CD1c-positive myeloid dendritic cell (primary cell): ENCODE results near the gene SBF1.

Experiments
- DNase-seq: peaks from one replicate; pipeline ENCODE4 v3.0.0-alpha.2; 2016; ENCODE audit errors: extremely low spot score

SBF1 gene

DNA sequence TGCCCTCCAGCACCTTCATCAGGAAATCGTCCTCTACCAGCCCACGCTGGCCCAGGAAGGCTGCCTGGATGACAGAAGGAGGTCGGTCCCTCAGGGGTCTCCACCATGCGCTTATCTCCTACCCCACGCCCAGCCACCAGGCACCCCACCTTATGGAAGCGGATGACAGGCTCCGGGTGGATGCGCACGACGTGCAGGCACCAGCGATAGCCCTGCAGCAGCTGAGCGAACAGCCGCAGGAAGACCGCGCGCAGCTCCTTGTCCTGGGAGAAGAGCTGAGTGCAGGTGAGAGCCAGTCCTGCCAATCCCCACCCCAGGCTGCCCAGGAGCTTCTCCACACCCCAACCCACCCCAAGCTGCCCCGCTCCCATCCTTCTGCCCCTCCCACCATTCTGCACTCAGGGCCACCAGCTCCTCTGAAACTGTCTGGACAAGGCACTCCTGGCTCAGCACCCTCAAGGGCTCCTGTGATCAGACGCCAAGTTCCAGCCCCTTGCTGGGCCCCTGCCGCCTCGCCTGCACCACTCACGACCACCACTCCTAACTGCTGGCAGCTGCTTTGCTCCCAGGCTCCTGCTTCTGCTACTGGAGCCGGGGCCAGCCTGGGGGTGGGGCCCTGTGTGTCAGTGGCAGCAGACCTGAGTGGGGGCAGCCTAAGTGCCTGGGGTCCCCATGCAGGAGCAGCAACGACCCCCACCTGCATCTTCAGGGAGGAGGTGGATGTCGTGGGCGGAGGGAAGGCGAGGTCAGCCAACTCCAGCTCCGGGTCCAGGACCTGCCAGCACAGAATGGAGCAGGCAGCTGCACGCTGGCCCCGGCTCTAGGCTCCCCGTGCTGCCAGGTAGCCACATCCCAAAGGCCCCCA, 9.5 kb downstream of the SBF1 start:
- DNase-seq, result no peak

GRCh38 chr22:50464451-50464850, 10.4 kb downstream of the SBF1 start:
- DNase-seq, result no peak

GRCh38 chr22:50463188-50463900, 11.5 kb downstream of the SBF1 start:
- DNase-seq, result no peak

DNA sequence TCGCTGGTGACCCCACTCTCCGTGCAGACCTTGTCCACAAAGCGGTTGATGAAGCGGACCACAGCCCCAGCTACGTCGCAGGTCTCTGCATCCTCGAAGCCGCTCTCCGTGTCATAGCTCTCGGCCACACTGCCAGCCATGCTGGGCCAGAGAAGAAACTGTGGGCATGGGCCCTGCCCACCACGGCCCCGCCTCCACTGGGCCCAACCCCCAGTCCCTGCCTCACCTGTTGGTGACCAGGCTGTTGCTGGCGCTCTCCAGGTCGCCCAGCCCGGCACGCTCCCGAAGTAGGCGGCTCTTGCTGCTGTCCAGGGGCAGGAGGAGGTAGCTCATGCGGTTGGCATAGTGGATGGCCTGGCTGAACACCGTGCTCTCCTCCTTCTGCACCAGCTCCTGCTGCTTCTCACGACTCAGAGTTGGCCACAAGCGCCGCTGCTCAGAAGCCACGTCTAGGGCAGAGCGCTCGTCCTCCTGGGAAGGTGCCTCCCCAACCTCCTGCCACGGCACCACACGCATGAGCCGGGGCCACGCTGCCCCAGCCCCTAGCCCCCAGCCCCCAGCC, 12.8 kb downstream of the SBF1 start:
- no peak for DNase-seq

DNA sequence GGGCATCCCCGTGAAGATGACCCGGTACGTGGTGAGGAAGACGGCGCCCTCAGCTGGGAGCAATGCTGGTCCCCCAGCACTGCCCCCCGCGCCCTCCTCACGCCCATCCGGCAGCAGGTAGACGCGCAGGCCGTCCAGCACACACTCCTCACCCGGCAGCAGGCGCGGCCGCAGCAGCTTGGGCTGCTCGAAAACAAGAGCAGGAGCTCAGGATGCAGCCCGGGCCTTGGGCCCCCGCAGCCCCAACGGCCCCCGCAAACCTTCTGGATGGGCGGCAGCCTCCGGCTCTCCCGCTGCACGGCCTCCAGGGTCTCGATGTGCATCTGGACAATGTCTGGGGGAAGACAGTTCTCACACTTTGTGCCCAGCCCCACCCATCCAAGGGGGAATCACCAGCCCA, 13.3 kb downstream of the SBF1 start:
- DNase-seq, result no peak

GRCh38 chr22:50460938-50461337, 13.9 kb downstream of the SBF1 start:
- no peak for DNase-seq

- DNase-seq, result no peak
These were observed 15.2 kb downstream of the SBF1 start for GRCh38 chr22:50459496-50460140.

- DNase-seq, result no peak
These were observed 15.8 kb downstream of the SBF1 start for GRCh38 chr22:50459016-50459415.

DNA sequence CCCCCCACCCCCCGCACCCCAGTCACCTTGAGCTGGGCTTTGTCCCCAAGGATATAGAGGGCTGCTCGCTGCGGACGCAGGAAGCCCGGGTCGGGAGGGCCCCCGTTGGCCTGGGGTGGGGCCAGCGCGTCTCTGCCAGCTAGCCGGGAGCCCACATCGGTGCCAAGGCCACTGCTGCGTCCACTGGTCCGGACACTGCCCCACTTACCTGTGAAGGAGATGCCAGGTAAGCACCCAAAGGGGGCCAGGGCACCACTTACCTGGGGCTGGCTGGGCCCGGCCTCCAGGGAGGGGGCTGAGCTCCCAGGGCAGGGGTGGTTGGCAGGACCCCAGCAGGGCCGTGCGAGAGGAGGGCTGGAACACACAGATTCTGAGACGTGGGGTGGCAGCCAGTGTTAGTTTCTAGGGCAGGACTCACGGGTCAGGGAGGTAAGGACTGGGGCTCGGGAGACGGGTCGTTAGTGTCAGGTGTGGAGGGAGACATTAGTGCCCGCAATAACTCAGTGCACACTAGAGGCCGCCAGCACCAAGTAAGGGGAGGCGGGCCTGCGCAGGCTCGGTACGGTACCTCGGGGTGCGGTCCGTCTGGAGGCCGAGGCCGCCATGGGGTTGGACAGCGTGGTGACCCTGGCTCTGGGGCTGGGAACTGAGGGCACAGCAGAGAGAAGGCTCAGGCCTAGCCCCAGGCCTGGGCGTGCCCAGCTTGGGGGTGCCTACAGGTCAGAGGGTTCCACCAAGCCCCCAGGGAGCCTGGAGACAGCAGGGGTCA, 18.2 kb downstream of the SBF1 start:
- no peak for DNase-seq

GRCh38 chr22:50456026-50456425, 18.8 kb downstream of the SBF1 start:
- no peak for DNase-seq

DNA sequence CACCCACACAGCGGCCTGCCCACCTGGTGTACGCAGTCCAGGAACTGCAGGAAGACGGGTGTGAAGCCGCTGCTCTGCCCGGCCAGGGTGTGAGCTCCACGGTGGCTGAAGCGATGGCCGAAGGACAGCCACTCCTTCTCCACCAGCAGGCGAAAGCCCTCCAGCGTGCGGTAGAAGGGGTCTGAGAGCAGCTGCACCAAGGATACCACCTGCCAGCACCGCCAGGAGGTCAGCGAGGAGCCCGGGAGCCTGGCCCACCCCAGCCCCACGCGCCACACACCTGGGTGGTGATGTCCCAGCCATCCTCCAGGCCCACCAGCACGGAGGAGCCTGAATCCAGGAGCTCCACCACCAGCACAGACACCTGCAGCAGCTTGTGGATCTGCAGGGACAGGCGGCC, 19.6 kb downstream of the SBF1 start:
- DNase-seq, result no peak

DNA sequence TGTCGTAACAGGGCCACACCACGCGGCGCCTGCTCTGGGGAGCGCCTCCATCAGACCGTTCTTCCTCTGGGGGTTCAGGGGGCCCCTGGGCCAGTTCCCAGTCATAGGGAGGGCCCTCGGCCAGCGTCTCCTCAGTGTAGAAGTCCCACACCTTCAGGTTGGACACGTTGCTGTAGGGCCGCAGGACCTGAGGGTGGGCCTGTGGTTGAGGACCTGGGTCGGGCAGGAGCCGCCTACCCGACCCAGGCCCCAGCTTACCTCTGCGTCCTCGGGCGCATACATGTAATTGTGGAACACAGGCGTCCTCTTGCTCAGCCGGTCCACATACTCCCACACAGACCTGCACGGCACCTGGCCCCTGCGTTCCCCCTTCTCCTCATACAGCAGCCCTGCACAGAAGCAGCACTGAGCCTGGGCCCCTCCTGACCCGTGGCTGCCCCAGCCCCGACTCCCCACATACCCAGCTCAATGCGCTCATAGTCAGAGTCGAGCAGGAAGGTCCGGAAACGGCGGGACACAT, 20.2 kb downstream of the SBF1 start:
- DNase-seq, result no peak

DNA sequence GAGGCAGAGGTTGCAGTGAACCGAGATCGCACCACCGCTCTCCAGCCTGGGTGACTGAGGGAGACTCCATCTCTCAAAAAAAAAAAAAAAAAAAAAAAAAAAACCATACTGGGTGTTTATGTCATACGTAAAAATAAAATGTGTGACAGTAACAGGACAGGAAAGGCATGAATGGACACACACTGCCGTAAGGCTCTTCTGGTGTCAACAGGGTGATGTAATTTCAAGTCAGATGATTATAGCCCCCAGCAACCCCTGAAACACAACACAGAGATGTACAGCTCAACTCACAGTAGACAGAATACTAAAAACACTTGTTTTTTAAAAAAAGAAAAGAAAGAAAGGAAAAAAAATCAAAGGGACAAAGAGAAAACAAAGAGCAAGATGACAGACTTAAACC, 22.2 kb downstream of the SBF1 start:
- no peak for DNase-seq

DNA sequence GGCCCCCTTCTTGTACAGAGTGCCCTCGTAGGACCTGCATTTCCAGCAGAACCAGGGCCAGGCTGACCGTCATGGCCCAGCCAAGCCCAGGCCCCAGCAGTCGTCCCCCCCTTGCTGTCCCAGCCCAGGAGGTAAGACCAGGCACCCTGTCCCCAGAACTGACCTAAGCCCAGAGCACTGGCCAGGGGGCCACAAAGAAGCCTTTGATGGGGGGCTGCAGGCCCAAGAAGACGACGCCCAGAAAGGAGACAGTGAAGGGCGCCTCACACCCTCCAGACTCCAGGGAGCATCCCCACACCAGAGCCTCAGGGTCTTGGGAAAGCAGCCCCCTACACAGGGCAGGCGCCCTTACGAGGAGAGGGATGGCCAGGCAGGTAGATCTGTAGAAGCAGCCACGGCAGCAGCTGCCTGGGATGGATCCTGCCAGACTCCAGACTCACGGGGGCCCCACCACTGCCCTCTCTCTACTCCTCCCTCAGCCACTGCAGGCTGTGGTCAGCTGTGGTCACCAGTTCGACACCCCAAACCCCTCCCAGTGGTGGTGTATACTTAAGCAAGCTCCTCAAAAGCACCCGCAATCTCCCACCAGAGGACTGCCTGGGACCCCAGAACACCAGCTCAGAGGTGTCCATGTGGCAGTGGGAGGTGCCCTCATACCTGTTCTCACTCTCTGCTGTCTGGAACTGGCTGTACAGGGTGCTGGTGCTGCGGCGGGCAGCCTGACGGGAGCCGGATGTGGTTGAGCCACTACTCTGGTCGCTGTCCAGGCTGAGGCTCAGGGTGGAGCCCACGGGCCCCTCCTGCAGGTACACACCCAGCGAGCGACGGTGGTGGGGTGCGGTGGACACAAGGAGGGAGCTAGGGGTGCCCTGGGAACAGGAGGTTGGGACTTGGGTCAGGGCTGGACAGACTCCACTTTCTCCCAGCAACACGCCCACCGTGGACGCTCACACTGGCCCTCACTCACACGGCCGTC, 27.0 kb downstream of the SBF1 start:
- no peak for DNase-seq

DNA sequence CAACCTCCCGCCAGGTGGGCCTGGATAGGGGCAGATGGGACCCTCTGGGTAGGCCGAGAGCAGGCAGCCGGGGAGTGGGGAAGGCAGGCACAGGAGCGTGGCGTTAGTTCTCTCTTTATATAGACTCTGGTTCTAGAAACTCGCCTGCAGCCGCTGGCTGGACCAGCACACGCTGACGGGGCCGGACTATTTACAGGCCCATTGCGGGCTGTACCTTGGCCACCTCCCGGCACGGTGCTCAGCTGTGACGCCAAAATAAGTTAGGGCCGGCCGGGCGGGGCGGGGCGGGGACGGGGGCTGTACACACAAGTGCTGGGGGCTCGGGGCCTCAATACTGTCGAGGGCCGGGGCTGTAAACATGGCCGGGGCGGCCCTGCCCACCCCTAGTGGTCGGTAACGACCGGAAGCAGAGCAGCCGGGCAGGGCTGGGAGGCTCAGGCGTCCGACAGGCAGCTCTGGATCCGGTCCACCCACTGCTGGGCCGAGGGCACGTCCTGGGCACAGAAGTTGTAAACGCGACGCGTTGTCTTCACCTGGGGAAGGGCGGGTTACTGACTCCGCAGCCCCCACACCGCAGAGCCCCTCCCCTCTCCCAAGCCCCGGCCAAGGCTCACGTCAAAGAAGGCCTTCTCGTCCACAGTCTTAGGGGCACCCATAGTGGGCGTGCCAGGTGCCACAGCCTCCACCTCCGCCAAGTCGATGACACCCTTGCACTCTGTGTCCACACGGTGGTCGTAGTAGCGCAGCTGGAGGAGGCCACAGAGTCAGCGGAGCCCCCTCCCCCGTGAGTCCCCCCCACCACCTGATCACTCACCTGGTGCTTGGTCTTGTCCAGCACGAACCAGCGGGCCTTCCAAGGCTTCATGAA, 27.9 kb downstream of the SBF1 start:
- DNase-seq, result no peak

GRCh38 chr22:50445880-50446707, 28.7 kb downstream of the SBF1 start:
- no peak for DNase-seq

DNA sequence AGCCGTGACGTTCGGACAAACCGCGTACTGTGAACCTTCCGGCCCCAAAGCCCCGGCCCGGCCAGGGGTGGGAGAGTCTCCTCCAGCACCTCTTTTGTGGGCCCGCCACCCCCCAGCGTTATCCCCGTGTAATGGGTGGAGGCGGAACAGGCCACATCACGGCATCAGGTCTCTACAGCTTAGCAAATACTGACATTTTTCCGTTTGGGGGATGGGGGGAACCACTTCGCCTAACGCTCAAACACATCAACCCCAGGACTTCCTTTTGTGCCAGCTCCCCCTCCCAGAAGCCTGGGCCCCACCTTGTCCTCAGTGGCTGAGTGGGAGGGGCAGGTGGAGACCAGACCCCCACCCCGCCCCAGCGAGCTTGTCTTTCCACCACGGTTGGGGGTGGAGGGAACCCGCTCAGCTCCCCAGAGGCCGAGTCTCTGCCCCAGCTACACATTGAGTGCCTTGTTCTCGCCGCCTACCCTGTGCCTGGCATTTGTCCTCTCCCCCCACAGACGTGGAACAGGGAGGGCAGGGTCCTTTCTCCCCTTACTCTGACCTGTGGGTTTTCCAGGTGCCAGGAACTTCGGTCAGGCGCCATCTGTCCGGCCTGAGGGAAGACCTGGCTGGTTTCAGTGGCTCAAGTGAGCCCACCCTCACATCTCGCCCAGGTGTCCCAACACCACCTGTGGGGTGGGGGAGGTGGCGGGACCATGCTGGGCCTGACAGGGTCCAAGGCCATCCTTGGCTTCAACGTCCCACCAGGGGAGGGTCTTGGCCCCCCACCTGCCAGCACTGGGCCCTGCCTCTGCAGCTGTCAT, 29.6 kb downstream of the SBF1 start:
- DNase-seq, result no peak
